H1 (cell line): ENCODE measurements around the gene GRIA4. TPM values are rescaled to one million over a fixed set of nuclear protein-coding genes. Genes with fewer than 3 reads are reported as not detected.

ENCODE experiments used
- CHD2 ChIP-seq: IDR thresholded peaks from 2 replicates; pipeline ENCODE4 v1.6.1; 2012; ENCODE audit warnings: low read length, improper control_type of control experiment
- CTBP2 ChIP-seq: IDR thresholded peaks from 2 replicates; pipeline ENCODE4 v1.7.0; 2011; ENCODE audit warnings: borderline replicate concordance, mild to moderate bottlenecking, moderate library complexity, mixed read lengths, low read length; ENCODE audit not compliant: insufficient read depth, insufficient read length
- HDAC2 ChIP-seq, 2 experiments: fragments of 300-600 bp in 1 of 2; sonication (generic) in 1 of 2; IDR thresholded peaks; 2 replicates each; pipeline ENCODE4 v1.6.1; 2011 to 2012; ENCODE audit warnings: low read depth in 2 of 2, low read length in 2 of 2, mild to moderate bottlenecking in 2 of 2, moderate library complexity in 2 of 2, borderline replicate concordance in 1 of 2, inconsistent platforms in 1 of 2
- KDM5A ChIP-seq: fragments of 200-600 bp; IDR thresholded peaks from 2 replicates; pipeline ENCODE4 v1.7.1; 2012; ENCODE audit warnings: mild to moderate bottlenecking, low read length, inconsistent platforms, mixed read lengths
- RBBP5 ChIP-seq: IDR thresholded peaks from 2 replicates; pipeline ENCODE4 v1.7.1; 2012; ENCODE audit warnings: low read depth, mild to moderate bottlenecking, inconsistent platforms, low read length, moderate library complexity, borderline replicate concordance
- polyA plus RNA-seq, 7 experiments: library from polyadenylated mRNA; depleted of rRNA in 3 of 7; stranded (reverse) in 5 of 7; unstranded in 2 of 7; fragments of >200 nt in 5 of 7; fragments of 200-250 nt in 2 of 7; gene quantifications; 1 replicate in 5 of 7; 2 replicates in 1 of 7; 4 replicates in 1 of 7; pipeline versions ENCODE4 v1.2.1 to v1.2.3, GENCODE V29; 2011 to 2013; ENCODE audit warnings: missing spikeins in 2 of 7, mixed read lengths in 2 of 7
- total RNA-seq: library from RNA; stranded (reverse); fragmentation: NEBNext Ultra II Directional; extraction: Animal tissue kit (Norgen Biotek cat#: 25700); gene quantifications from 2 replicates; pipeline ENCODE4 v1.2.1, GENCODE V29; 2021

Gene GRIA4
- total and polyA plus RNA-seq, 2 of the 8 experiments (the other 6 are each of a cell fraction or from before 2014, with no cell fraction given): 12.5 to 21.8 TPM

GRCh38 chr11:105852403-105852802 lies 242.5 kb downstream of the GRIA4 start (continued):
- TF ChIP-seq RBBP5 (no peak), KDM5A (no peak), HDAC2 (IDR thresholded peaks at IDR 0.05; ENCODE audit: borderline replicate concordance in 1 of 2, low read depth in 2 of 2, low read length in 2 of 2) (no peak), CTBP2 (no peak), CHD2 (no peak)
